Peyer's patch (tissue), 4 donors: ENCODE measurements around the gene KIFC3. TPM values are rescaled to one million over a fixed set of nuclear protein-coding genes. Genes with fewer than 3 reads are reported as not detected.
A peak's percentile ranks its signal among the peaks of the same experiment; 100 is the strongest.

Source experiments
- DNase-seq, 3 donors: peaks; one replicate each; pipeline ENCODE4 v3.0.0-alpha.2; 2017 to 2019
- H3K27ac ChIP-seq, 4 donors: fragments of 200-600 bp; sonication (generic); one replicate each; pipeline ENCODE4 v1.5.1; 2016 to 2019
- H3K27me3 ChIP-seq, 2 donors: fragments of 200-600 bp; sonication (generic); one replicate each; pipeline ENCODE4 v1.5.1; 2019
- H3K36me3 ChIP-seq, 3 donors: fragments of 200-600 bp; sonication (generic); one replicate each; pipeline ENCODE4 v1.5.1; 2016 to 2019
- H3K4me1 ChIP-seq, 4 donors: fragments of 200-600 bp; sonication (generic); one replicate each; pipeline ENCODE4 v1.5.1; 2016 to 2019
- H3K4me3 ChIP-seq, 4 donors: fragments of 200-600 bp; sonication (generic); 1 replicate in 3 of 4; 2 replicates in 1 of 4; pipeline ENCODE4 v1.5.1; 2016 to 2019; ENCODE audit warnings: mild to moderate bottlenecking in 1 of 4
- H3K9me3 ChIP-seq, 4 donors: fragments of 200-600 bp; sonication (generic); one replicate each; pipeline ENCODE4 v1.5.1; 2016 to 2019; ENCODE audit warnings: mild to moderate bottlenecking in 1 of 4
- CTCF ChIP-seq, 6 experiments: fragments of 450-650 bp in 4 of 6; fragments of 200-600 bp in 2 of 6; sonication (generic) in 1 of 6; IDR thresholded peaks; one replicate each; pipeline ENCODE4 v1.5.1; 2017 to 2019; ENCODE audit warnings: antibody characterized with exemption in 6 of 6, mild to moderate bottlenecking in 3 of 6, moderate library complexity in 1 of 6
- POLR2A ChIP-seq, 2 donors: fragments of 450-650 bp; IDR thresholded peaks; one replicate each; pipeline ENCODE4 v1.5.1; 2017; ENCODE audit warnings: antibody characterized with exemption in 2 of 2, mild to moderate bottlenecking in 2 of 2, moderate library complexity in 2 of 2
- total RNA-seq, 4 donors: library from RNA; depleted of rRNA; stranded (reverse); fragments of >200 nt; gene quantifications; one replicate each; pipeline ENCODE4 v1.1.0, GENCODE V29; 2016

Gene KIFC3
- total RNA-seq, 4 donors from 2014 or later = 29.7 to 530 (median 272) TPM

- Histone ChIP-seq H3K27ac (peak overlapping the region in 2 of 4 donors; percentile 28 to 55), H3K4me3 (no peak overlapping the region), H3K36me3 (no peaks in the 10 kb centered on the region), H3K9me3 (no peaks in the 10 kb centered on the region), H3K4me1 (peaks cover 0 to 20% (median 2%) of the 10 kb centered on the region in 4 donors), H3K27me3 (no peaks in the 10 kb centered on the region)
- TF ChIP-seq CTCF (IDR thresholded peaks at IDR 0.05) = no peak
- no peak for TF ChIP-seq POLR2A (IDR thresholded peaks at IDR 0.05)
- DNase-seq = no peak
Measured at GRCh38 chr16:57822018-57822553, 19.8 kb upstream of the KIFC3 start.

GRCh38 chr16:57821149-57821971 is 19.1 kb upstream of the KIFC3 start:
- no peaks in the 10 kb centered on the region for H3K36me3 ChIP-seq
- no peak for TF ChIP-seq POLR2A (IDR thresholded peaks at IDR 0.05)
- no peak for TF ChIP-seq CTCF (IDR thresholded peaks at IDR 0.05)
- no peak for DNase-seq
- no peaks in the 10 kb centered on the region for H3K27me3 ChIP-seq
- H3K27ac ChIP-seq = peak overlapping the region in 2 of 4 donors; percentile 63 to 75
- H3K9me3 ChIP-seq = no peaks in the 10 kb centered on the region
- H3K4me3 ChIP-seq = no peak overlapping the region
- peaks cover 0 to 27% (median 3%) of the 10 kb centered on the region in 4 donors for H3K4me1 ChIP-seq

GRCh38 chr16:57818377-57819064 is 16.2 kb upstream of the KIFC3 start:
- peaks cover 0 to 35% (median 3%) of the 10 kb centered on the region in 4 donors for H3K4me1 ChIP-seq
- H3K4me3 ChIP-seq = no peak overlapping the region
- no peaks in the 10 kb centered on the region for H3K36me3 ChIP-seq
- H3K9me3 ChIP-seq = no peaks in the 10 kb centered on the region
- H3K27ac ChIP-seq = no peak overlapping the region
- no peak for DNase-seq
- H3K27me3 ChIP-seq = no peaks in the 10 kb centered on the region
- TF ChIP-seq POLR2A (IDR thresholded peaks at IDR 0.05) = no peak
- no peak for TF ChIP-seq CTCF (IDR thresholded peaks at IDR 0.05)

- no peak overlapping the region for H3K27ac ChIP-seq
Measured at GRCh38 chr16:57817680-57818079, 15.4 kb upstream of the KIFC3 start.

More at GRCh38 chr16:57817680-57818079, 15.4 kb upstream of the KIFC3 start:
- Histone ChIP-seq H3K27me3 (no peaks in the 10 kb centered on the region), H3K4me3 (no peak overlapping the region), H3K36me3 (no peaks in the 10 kb centered on the region), H3K9me3 (no peaks in the 10 kb centered on the region), H3K4me1 (peaks cover 0 to 35% (median 3%) of the 10 kb centered on the region in 4 donors)
- TF ChIP-seq POLR2A (IDR thresholded peaks at IDR 0.05) = no peak
- TF ChIP-seq CTCF (IDR thresholded peaks at IDR 0.05) = no peak
- no peak for DNase-seq
